Measurements from ENCODE around the gene ALDH1L1.

Gene ALDH1L1

DNA sequence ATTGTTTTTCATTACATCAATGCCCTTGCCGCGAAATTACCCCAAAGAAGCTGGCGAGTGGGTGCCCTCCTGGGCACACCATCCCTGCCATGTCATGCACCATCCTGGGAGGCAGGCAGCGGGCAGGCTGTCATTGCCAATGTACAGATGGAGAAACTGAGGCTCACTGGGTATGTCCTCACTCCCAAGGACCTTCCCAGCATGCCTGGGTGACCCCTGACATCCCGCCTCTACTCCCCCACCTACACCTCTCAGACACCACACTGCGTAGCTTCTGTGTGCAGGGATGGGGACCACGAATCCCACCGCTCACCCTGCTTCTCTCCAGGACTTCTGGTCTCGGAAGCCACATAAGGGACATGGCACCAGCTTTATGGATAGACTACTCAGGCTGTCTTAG, 55.5 kb downstream of the ALDH1L1 start:
- TF ChIP-seq ARNT (IDR thresholded peaks at IDR 0.05) (no peak), ELF4 (IDR thresholded peaks at IDR 0.05) (no peak), L3MBTL2 (conservative IDR thresholded peaks at IDR 0.05) (no peak)
- ChIA-PET POLR2A (no interaction called here), CTCF (interaction anchor here (0.7 to 1.0 kb wide), 2 partner anchors 8 to 10 kb away, joined by 3 read pairs; no protein-coding TSS in a partner anchor)
- DNase-seq (ENCODE audit: extremely low spot score): no peak

DNA sequence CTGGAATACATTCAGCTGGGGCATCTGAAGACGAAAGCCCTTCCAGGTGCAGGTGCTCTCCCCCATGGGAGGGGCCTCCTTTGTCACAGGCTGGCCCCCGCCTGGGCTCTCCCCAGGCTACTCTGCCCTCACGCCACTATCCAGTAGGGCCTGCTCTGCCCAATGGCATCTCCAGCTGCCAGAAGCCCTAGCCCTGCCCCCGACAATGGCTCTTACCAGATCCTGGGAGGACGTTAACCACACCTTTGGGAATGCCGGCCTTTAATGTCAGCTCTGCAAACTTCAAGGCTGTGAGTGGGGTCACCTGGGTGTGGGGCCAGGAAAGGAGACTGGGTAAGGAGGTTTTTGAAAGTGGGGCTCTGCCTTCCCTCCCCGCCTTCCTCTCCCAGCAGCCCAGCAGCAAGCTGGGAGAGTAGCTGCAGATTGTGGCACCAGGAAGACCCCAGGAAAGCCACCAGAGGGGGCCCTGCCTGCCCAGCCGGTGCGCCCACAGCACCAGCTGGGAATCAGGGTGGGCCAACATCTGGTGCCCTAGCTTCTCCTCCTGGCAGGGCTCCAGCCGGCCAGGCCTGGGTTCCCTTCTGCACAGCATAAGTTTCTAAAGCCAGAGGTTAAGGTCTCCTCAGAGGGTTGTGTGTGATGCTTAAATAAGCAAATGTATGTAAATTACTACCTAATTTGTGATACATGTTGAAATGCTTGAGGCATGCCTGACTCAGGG, 56.1 kb downstream of the ALDH1L1 start:
- DNase-seq (ENCODE audit: extremely low spot score): no peak
- ChIA-PET POLR2A (no interaction called here), CTCF (interaction anchor here (0.7 to 1.0 kb wide), 2 partner anchors 9 to 197 kb away, joined by 3 to 12 read pairs; no protein-coding TSS in a partner anchor)
- TF ChIP-seq ARNT (IDR thresholded peaks at IDR 0.05): no peak
- TF ChIP-seq BHLHE40 (IDR thresholded peaks at IDR 0.05; ENCODE audit: borderline replicate concordance): no peak
- TF ChIP-seq ZNF384 (IDR thresholded peaks at IDR 0.05): no peak
- TF ChIP-seq CTBP1 (IDR thresholded peaks at IDR 0.05; ENCODE audit: borderline replicate concordance): no peak
- TF ChIP-seq TARDBP (IDR thresholded peaks at IDR 0.05): no peak
- TF ChIP-seq, protein P1, sequence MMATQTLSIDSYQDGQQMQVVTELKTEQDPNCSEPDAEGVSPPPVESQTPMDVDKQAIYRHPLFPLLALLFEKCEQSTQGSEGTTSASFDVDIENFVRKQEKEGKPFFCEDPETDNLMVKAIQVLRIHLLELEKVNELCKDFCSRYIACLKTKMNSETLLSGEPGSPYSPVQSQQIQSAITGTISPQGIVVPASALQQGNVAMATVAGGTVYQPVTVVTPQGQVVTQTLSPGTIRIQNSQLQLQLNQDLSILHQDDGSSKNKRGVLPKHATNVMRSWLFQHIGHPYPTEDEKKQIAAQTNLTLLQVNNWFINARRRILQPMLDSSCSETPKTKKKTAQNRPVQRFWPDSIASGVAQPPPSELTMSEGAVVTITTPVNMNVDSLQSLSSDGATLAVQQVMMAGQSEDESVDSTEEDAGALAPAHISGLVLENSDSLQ (IDR thresholded peaks at IDR 0.05): no peak
- TF ChIP-seq SUZ12 (IDR thresholded peaks at IDR 0.05): no peak
- TF ChIP-seq NFRKB (IDR thresholded peaks at IDR 0.05): no peak
- no peak for TF ChIP-seq FOXK2 (IDR thresholded peaks at IDR 0.05)
- TF ChIP-seq HDGF (IDR thresholded peaks at IDR 0.05; ENCODE audit: borderline replicate concordance): no peak

DNA sequence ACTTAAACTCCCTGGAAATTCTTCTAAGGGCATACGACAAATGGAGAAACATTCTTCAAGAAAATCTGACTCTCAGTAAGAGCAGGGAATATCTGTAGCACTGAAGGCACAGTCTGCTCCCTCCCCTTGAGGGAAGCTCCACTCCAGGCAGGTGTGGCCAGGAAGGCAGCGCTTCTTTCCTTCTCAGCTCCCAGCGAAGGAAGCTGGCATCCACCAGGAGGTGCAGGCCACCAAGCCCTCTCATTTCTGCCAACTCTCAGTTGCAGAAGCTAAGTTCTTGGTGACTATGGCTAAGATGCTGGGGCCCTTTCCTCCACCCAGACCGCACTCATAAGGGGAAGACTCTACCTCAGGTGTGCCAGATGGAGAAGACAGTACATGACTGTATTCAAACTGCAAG, 58.8 kb downstream of the ALDH1L1 start:
- ChIA-PET POLR2A (no interaction called here), CTCF (no interaction called here)
- no peak for DNase-seq (ENCODE audit: extremely low spot score)
- no peak for TF ChIP-seq SP1 (IDR thresholded peaks at IDR 0.05)
- no peak for TF ChIP-seq FOXM1 (IDR thresholded peaks at IDR 0.05; ENCODE audit: borderline replicate concordance)
- no peak for TF ChIP-seq ARNT (IDR thresholded peaks at IDR 0.05)
- no peak for TF ChIP-seq SUZ12 (IDR thresholded peaks at IDR 0.05)
- no peak for TF ChIP-seq FOXK2 (IDR thresholded peaks at IDR 0.05)
- TF ChIP-seq, protein P1 (IDR thresholded peaks at IDR 0.05): no peak
- TF ChIP-seq LEF1 (IDR thresholded peaks at IDR 0.05; ENCODE audit: borderline replicate concordance): no peak
- TF ChIP-seq ELF4 (IDR thresholded peaks at IDR 0.05): no peak
- no peak for TF ChIP-seq CTBP1 (IDR thresholded peaks at IDR 0.05; ENCODE audit: borderline replicate concordance)
- no peak for TF ChIP-seq TARDBP (IDR thresholded peaks at IDR 0.05)
- TF ChIP-seq NFRKB (IDR thresholded peaks at IDR 0.05): no peak
- TF ChIP-seq L3MBTL2 (conservative IDR thresholded peaks at IDR 0.05): no peak
- TF ChIP-seq BHLHE40 (IDR thresholded peaks at IDR 0.05; ENCODE audit: borderline replicate concordance): no peak
- TF ChIP-seq HDGF (IDR thresholded peaks at IDR 0.05; ENCODE audit: borderline replicate concordance): no peak
- no peak for TF ChIP-seq ZNF384 (IDR thresholded peaks at IDR 0.05)

DNA sequence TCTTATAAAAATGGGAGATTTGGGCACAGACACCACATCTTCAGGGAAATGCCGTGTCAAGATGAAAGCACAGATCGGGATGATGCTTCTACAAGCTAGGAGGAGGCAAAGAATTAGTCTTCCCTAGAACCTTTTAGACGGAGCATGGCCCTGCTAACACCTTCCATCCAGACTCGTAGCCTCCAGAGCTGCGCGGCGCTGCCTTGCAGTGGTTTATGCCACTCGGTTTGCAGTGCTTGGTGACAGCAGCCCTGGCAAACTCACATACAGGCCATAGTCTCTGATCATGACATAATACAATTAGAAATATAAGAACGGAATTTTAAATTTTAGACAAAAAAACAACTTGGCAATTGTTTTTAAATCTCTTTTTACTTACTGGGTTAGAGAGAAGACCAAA, 59.3 kb downstream of the ALDH1L1 start:
- CTCF ChIA-PET: no interaction called here
- POLR2A ChIA-PET: no interaction called here
- DNase-seq (ENCODE audit: extremely low spot score): no peak
- TF ChIP-seq L3MBTL2 (conservative IDR thresholded peaks at IDR 0.05) (no peak), HDGF (IDR thresholded peaks at IDR 0.05; ENCODE audit: borderline replicate concordance) (no peak), ARNT (IDR thresholded peaks at IDR 0.05) (no peak), SUZ12 (IDR thresholded peaks at IDR 0.05) (no peak), FOXA1 (IDR thresholded peaks at IDR 0.05) (no peak), ELF4 (IDR thresholded peaks at IDR 0.05) (no peak), BHLHE40 (IDR thresholded peaks at IDR 0.05; ENCODE audit: borderline replicate concordance) (no peak), SP1 (IDR thresholded peaks at IDR 0.05) (no peak), FOXK2 (IDR thresholded peaks at IDR 0.05) (no peak), FOXM1 (IDR thresholded peaks at IDR 0.05; ENCODE audit: borderline replicate concordance) (no peak), LEF1 (IDR thresholded peaks at IDR 0.05; ENCODE audit: borderline replicate concordance) (no peak), ZNF384 (IDR thresholded peaks at IDR 0.05) (no peak), TARDBP (IDR thresholded peaks at IDR 0.05) (no peak), NFRKB (IDR thresholded peaks at IDR 0.05) (no peak)
- TF ChIP-seq, protein P1 (IDR thresholded peaks at IDR 0.05): no peak

DNA sequence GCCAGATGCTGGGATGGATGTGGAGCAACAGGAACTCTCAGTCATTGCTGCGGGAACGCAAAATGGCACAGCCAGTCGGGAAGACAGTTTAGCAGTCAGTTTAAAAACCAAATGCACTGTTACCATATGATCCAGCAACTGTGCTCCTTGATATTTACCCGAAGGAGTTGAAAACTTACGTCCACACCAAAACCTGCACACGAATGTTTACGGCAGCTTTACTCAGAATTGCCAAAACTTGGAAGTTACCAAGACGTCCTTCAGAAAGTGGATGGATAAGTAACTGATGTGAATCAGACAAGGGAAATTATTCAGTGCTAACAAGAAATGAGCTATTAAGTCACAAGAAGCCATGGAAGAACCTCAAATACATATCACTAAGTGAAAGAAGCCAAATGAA, 60.4 kb downstream of the ALDH1L1 start:
- DNase-seq (ENCODE audit: extremely low spot score): no peak
- ChIA-PET POLR2A (no interaction called here), CTCF (no interaction called here)
- TF ChIP-seq TARDBP (IDR thresholded peaks at IDR 0.05): no peak
- TF ChIP-seq SUZ12 (IDR thresholded peaks at IDR 0.05): no peak
- TF ChIP-seq, protein P1 (IDR thresholded peaks at IDR 0.05): no peak

DNA sequence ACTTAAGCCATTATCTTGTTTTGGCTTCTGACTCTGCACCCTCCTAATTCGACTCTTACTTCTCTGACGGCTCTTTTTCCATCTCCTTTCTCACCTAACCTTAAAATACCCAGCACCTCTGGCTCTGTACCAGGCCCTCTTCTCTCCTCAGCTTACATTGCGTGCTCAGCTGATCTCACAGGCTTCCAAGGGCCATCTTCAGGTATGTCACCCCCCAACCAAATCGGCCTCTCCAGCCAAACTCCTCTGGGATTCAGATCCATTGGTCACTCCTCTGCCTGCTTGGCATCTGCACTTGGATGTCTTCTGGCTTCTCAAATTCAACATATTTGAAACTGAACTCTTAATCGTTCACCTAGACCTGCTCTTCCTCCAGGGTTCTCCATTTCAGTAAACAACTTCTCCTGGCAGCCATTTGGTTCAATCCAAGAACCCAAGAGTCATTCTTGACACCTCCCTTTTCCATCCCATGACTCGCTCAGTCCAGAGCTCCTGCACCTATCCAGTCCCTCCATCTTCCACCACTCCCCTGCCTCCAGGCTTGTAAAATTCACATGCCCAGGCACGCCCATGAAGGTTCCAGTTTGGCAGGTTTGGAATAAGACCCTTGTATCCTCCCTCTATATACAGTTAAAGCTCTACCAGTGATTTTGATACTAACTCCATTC, 61.2 kb downstream of the ALDH1L1 start:
- TF ChIP-seq HDGF (IDR thresholded peaks at IDR 0.05; ENCODE audit: borderline replicate concordance): no peak
- no peak for TF ChIP-seq BHLHE40 (IDR thresholded peaks at IDR 0.05; ENCODE audit: borderline replicate concordance)
- TF ChIP-seq TARDBP (IDR thresholded peaks at IDR 0.05): no peak
- TF ChIP-seq, protein P1 (IDR thresholded peaks at IDR 0.05): no peak
- TF ChIP-seq FOXA1 (IDR thresholded peaks at IDR 0.05): no peak
- DNase-seq (ENCODE audit: extremely low spot score): no peak
- ChIA-PET CTCF (no interaction called here), POLR2A (no interaction called here)

All from HEK293T (cell line).